ENCODE measurements around the gene AHSG. TPM values are rescaled to one million over a fixed set of nuclear protein-coding genes. Genes with fewer than 3 reads are reported as not detected.

Gene AHSG
- total RNA-seq, 1 donor from 2014 or later, result not detected

DNA sequence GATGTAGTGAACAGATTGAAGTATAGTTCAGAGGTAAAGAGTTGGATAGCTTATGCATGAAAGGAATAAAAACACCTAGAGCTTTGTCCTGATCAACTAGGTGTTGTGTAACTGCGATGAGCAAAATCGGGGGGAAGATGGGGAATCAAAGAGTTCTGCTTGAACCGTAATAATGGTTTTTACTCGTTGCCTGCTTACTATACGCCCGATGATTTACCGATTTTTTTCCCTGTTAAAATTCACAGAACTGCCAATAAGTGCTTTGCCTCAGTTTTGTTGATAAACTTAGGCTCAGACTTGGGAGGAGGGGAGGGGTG, 43.1 kb upstream of the AHSG start:
- Histone ChIP-seq H3K27me3 (no peaks in the 10 kb centered on the region), H3K27ac (peak overlapping the region; percentile 67), H3K4me1 (peaks cover 27% of the 10 kb centered on the region), H3K36me3 (peaks cover 23% of the 10 kb centered on the region), H3K9me3 (no peaks in the 10 kb centered on the region), H3K4me3 (peak overlapping the region; percentile 99)
- intact Hi-C loops (cut with DNase I), result no loop called here
- ATAC-seq, result no peak
- TF ChIP-seq, protein P1, sequence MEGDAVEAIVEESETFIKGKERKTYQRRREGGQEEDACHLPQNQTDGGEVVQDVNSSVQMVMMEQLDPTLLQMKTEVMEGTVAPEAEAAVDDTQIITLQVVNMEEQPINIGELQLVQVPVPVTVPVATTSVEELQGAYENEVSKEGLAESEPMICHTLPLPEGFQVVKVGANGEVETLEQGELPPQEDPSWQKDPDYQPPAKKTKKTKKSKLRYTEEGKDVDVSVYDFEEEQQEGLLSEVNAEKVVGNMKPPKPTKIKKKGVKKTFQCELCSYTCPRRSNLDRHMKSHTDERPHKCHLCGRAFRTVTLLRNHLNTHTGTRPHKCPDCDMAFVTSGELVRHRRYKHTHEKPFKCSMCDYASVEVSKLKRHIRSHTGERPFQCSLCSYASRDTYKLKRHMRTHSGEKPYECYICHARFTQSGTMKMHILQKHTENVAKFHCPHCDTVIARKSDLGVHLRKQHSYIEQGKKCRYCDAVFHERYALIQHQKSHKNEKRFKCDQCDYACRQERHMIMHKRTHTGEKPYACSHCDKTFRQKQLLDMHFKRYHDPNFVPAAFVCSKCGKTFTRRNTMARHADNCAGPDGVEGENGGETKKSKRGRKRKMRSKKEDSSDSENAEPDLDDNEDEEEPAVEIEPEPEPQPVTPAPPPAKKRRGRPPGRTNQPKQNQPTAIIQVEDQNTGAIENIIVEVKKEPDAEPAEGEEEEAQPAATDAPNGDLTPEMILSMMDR (IDR thresholded peaks at IDR 0.05), result no peak
- no peak for DNase-seq

DNA sequence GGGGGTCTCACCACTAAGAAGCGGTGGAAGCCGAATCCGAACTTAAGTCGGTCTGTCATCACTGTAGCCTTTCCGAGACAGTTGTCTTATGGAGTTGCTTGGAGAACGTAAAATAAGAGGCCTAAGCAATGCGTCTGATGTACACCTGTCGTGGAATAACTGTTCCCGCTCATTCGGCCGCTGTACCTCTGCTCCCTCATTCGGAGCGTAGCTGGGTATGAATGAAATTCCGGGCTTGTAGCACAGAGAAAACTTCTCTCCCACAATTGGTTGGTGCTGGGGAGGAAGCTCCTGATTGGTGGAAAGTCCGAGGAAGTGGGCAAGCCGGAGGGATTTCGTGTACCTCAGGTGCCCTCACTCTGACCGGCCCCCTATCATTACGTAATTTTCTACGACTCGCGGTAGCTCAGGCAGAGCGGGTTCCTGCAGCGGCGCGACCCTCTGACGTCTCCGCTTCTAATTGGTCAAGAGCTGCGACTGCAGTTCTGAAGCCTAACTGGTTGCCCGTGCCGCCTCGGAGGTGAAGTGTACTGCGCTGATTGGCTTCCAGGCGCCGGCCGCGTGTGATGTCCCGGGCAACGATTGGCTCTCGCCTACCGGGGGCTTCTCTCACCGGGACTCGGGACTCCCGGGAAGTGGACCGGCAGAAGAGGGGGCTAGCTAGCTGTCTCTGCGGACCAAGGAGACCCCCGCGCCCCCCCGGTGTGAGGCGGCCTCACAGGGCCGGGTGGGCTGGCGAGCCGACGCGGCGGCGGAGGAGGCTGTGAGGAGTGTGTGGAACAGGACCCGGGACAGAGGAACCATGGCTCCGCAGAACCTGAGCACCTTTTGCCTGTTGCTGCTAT, 42.5 kb upstream of the AHSG start, which contains the start of gene DNAJB11:
DNAJB11 (plus strand) TSS at position 625 of the 845 bp plus-strand sequence; CDS start at position 803, 178 bp downstream.
- peaks cover 27% of the 10 kb centered on the region for H3K4me1 ChIP-seq
- peak; percentile 95 for ATAC-seq
- TF ChIP-seq, protein P1 (IDR thresholded peaks at IDR 0.05), result no peak

DNA sequence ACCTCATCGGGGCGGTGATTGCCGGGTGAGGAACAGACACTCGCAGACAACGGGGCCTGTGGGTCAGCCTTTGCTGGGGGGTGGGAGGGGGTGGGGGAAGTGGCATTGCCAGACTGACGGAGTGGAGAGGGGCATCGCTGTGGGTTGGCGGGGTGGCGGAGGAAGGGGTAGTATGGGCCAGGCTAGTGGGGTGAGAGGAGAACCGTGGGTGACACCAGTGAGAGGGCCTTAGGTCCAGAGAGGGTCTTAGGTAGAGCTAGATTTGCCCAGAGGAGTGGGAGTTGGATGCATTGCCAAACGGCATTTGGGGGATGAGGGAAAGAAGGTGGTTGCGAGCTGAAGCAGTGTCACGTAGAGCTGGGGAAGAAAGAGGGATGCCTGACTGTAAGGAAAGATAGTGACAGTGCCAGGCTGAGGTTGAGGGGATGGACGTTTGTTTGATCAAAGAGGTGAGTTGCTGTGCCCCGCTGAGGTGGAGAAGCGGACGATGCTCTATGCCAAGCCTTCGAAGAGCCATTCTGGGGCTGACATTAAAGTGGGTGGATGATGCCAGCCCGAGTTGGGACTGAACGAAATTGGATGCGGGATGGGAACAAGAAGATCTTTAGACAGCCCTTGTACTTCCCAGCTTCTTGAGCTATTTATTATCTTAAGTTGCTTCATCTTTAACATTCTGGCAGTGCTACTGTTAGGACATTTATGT, 41.8 kb upstream of the AHSG start:
- intact Hi-C loops (cut with DNase I), result no loop called here
- Histone ChIP-seq H3K4me1 (peaks cover 24% of the 10 kb centered on the region), H3K27ac (peak overlapping the region; percentile 93), H3K36me3 (peaks cover 37% of the 10 kb centered on the region), H3K4me3 (peak overlapping the region; percentile 99), H3K9me3 (no peaks in the 10 kb centered on the region), H3K27me3 (no peaks in the 10 kb centered on the region)
- ATAC-seq, result no peak
- TF ChIP-seq, protein P1 (IDR thresholded peaks at IDR 0.05), result no peak
- no peak for DNase-seq

More for the DNA sequence above, 42.5 kb upstream of the AHSG start, which contains the start of gene DNAJB11:
- intact Hi-C loops (cut with DNase I), result no loop called here
- Histone ChIP-seq H3K4me3 (peak within 1 kb of the TSS; percentile 99), H3K27ac (peak within 1 kb of the TSS; percentile 93), H3K27me3 (no peaks in the 10 kb centered on the region), H3K36me3 (peaks cover 29% of the 10 kb centered on the region), H3K9me3 (no peaks in the 10 kb centered on the region)
- peak; percentile 99 for DNase-seq

DNA sequence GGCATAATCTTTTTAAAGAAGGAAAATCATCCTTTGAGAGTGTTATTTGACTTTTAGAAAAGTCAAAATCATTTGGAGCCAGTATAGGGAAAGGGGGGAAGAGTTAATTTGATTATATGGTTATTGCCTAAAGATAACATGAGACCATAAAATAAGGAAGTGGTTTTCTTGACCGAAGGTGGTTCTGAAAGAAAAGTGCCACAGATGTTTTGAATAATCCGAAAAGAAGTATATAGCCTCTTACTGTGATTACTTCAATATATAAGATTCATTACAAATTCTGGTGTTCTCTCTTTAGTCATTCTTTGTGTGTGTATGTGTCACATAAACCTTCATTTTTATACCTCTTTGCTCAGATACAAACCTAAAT, 41.2 kb upstream of the AHSG start:
- intact Hi-C loops (cut with DNase I), result no loop called here
- ATAC-seq, result no peak

DNA sequence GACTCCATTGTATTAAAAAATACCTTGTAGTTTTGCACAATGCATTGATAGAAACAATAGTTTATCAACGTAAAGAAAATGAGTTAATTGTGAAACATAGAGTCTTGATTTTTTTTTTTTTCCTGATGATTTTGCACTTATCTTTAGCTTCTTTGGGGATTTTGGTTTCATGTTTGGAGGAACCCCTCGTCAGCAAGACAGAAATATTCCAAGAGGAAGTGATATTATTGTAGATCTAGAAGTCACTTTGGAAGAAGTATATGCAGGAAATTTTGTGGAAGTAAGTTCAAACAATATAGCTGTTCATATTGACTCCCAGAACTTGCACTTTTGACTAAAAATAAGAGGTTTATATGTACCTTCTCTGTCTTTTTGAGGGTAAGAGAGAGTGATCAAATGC, 35.3 kb upstream of the AHSG start:
- TF ChIP-seq, protein P1 (IDR thresholded peaks at IDR 0.05), result no peak
- intact Hi-C loops (cut with DNase I), result no loop called here
- Histone ChIP-seq H3K27me3 (no peaks in the 10 kb centered on the region), H3K36me3 (peaks cover 98% of the 10 kb centered on the region), H3K4me3 (no peak overlapping the region), H3K9me3 (no peaks in the 10 kb centered on the region), H3K4me1 (no peaks in the 10 kb centered on the region), H3K27ac (no peak overlapping the region)
- DNase-seq (no peak), ATAC-seq (no peak)

More for the DNA sequence above, 41.2 kb upstream of the AHSG start:
- Histone ChIP-seq H3K4me1 (peaks cover 19% of the 10 kb centered on the region), H3K27me3 (no peaks in the 10 kb centered on the region), H3K27ac (no peak overlapping the region), H3K9me3 (no peaks in the 10 kb centered on the region), H3K36me3 (peaks cover 42% of the 10 kb centered on the region), H3K4me3 (peak overlapping the region; percentile 99)
- TF ChIP-seq, protein P1 (IDR thresholded peaks at IDR 0.05), result no peak
- no peak for DNase-seq

All from upper lobe of right lung (tissue), 1 donor.